GM12878 (cell line): ENCODE data around the gene PTPRB. TPM values are rescaled to one million over a fixed set of nuclear protein-coding genes. Genes with fewer than 3 reads are reported as not detected.

Experiments used
- ATAC-seq: fragments of 200-7000 bp; cut with Tn5 transposase; 3 replicates; pipeline ENCODE4 v1.9.1; 2020; ENCODE audit warnings: mild to moderate bottlenecking, moderate library complexity
- BruUV-seq: library from RNA; stranded (reverse); fragments of 400-500 nt; replicated peaks from 2 replicates; lab custom pipeline; 2021; lab: Mats Ljungman, UMichigan
- CTCF ChIA-PET: fragments of 300-600 bp; sonication (Branson Sonifier 250); formaldehyde crosslinking; extraction: SDS; loops from one replicate; lab custom pipeline; 2021; ENCODE audit warnings: inconsistent platforms; lab: Yijun Ruan, JAX
- POLR2A ChIA-PET: fragments of 350-600 bp; formaldehyde crosslinking; extraction: SDS; loops from one replicate; lab custom pipeline; 2021; ENCODE audit warnings: inconsistent platforms; lab: Charles Lee
- RAD21 ChIA-PET: fragments of 300-600 bp; sonication (Branson Sonifier 250); formaldehyde crosslinking; loops from one replicate; lab custom pipeline; 2023; ENCODE audit warnings: antibody characterized with exemption; ENCODE audit not compliant: unreplicated experiment; lab: Charles Lee
- SMC1A ChIA-PET: fragments of 300-600 bp; sonication (Branson Sonifier 250); formaldehyde crosslinking; loops from one replicate; lab custom pipeline; 2023; ENCODE audit not compliant: unreplicated experiment, uncharacterized antibody; lab: Charles Lee
- DNase-seq: peaks from one replicate; pipeline ENCODE4 v3.0.0-alpha.2; 2011; ENCODE audit warnings: low read depth, low spot score
- FAIRE-seq: peaks from 3 replicates; lab custom pipeline; 2011; peaks lifted over from hg19 to GRCh38; lab: Jason Lieb, UNC
- H2AFZ ChIP-seq: 2 replicates; pipeline ENCODE4 v1.6.0; 2011; ENCODE audit warnings: low read depth, low read length, control low read depth; ENCODE audit not compliant: control insufficient read depth
- H3K27ac ChIP-seq: 2 replicates; pipeline ENCODE4 v1.5.1; 2011; ENCODE audit warnings: control low read depth; ENCODE audit not compliant: control insufficient read depth, insufficient read depth
- H3K27me3 ChIP-seq, 2 experiments: replicated peaks in 1 of 2; 2 replicates each; pipeline versions ENCODE4 v1.6.0 to v1.6.1; 2011; ENCODE audit warnings: low read length in 1 of 2; ENCODE audit not compliant: control insufficient read depth in 2 of 2, insufficient read depth in 2 of 2
- H3K36me3 ChIP-seq, 2 experiments: 2 replicates each; pipeline ENCODE4 v1.5.1; 2011; ENCODE audit warnings: low read length in 1 of 2; ENCODE audit not compliant: control insufficient read depth in 2 of 2, insufficient read depth in 2 of 2
- H3K4me1 ChIP-seq: 2 replicates; pipeline ENCODE4 v1.6.1; 2011; ENCODE audit warnings: mild to moderate bottlenecking, low read length, moderate library complexity, mixed read lengths; ENCODE audit not compliant: control insufficient read depth, insufficient read depth
- H3K4me2 ChIP-seq: 2 replicates; pipeline ENCODE4 v1.6.0; 2011; ENCODE audit warnings: control low read depth; ENCODE audit not compliant: control insufficient read depth, insufficient read depth
- H3K4me3 ChIP-seq: fragments of 200-600 bp; sonication (generic); 2 replicates; pipeline ENCODE4 v1.5.1; 2016
- H3K79me2 ChIP-seq: 2 replicates; pipeline ENCODE4 v1.6.0; 2011; ENCODE audit warnings: low read length; ENCODE audit not compliant: control insufficient read depth, insufficient read depth
- H3K9ac ChIP-seq: 2 replicates; pipeline ENCODE4 v1.8.0; 2011; ENCODE audit warnings: low read length, control low read depth, mixed read lengths; ENCODE audit not compliant: control insufficient read depth, insufficient read depth
- H3K9me3 ChIP-seq: replicated peaks from 3 replicates; pipeline ENCODE4 v1.5.1; 2011; ENCODE audit warnings: mild to moderate bottlenecking, low read length; ENCODE audit not compliant: control insufficient read depth, insufficient read depth
- H4K20me1 ChIP-seq: 2 replicates; pipeline ENCODE4 v1.6.0; 2011; ENCODE audit not compliant: control insufficient read depth, insufficient read depth
- EGR1 ChIP-seq, 2 experiments: IDR thresholded peaks; 1 replicate in 1 of 2; 2 replicates in 1 of 2; pipeline ENCODE4 v1.6.1; 2011 to 2012; ENCODE audit warnings: low read depth in 2 of 2, low read length in 2 of 2, borderline replicate concordance in 1 of 2, mild to moderate bottlenecking in 1 of 2, moderate library complexity in 1 of 2
- MYB ChIP-seq: fragments of 150-350 bp; IDR thresholded peaks from 2 replicates; pipeline ENCODE4 v1.6.1; 2014; ENCODE audit warnings: mild to moderate bottlenecking, low read depth, low read length, borderline replicate concordance
- NFXL1 ChIP-seq: fragments of 450-650 bp; IDR thresholded peaks from 2 replicates; pipeline ENCODE4 v1.6.1; 2017; ENCODE audit warnings: antibody characterized with exemption, mild to moderate bottlenecking, borderline replicate concordance
- NRF1 ChIP-seq: conservative IDR thresholded peaks from 2 replicates; pipeline ENCODE4 v1.6.1; 2011; ENCODE audit warnings: mild to moderate bottlenecking, low read depth, low read length, improper control_type of control experiment
- SMAD1 ChIP-seq: fragments of 450-650 bp; IDR thresholded peaks from 2 replicates; pipeline ENCODE4 v1.6.1; 2018; ENCODE audit warnings: mild to moderate bottlenecking, low read depth; ENCODE audit not compliant: partially characterized antibody
- WGBS: methylation state at CpG from one replicate; pipeline ENCODE4 v1.1.6; 2016; ENCODE audit warnings: low lambda C conversion rate; ENCODE audit not compliant: insufficient replicate concordance, insufficient coverage; ENCODE audit errors: missing lambda C conversion rate; 5-methylcytosine and 5-hydroxymethylcytosine counted together
- in situ Hi-C: fragments of 300-500 bp; cut with MboI; formaldehyde crosslinking; loops from 9 replicates; pipeline ENCODE4 v1.14.3; 2018; ENCODE audit warnings: mixed read lengths
- intact Hi-C: fragments of 100-400 bp; cut with micrococcal nuclease; formaldehyde crosslinking; loops from one replicate; pipeline ENCODE4 v1.14.2; 2022; ENCODE audit not compliant: unreplicated experiment
- polyA plus RNA-seq, 11 experiments: library from polyadenylated mRNA; depleted of rRNA in 4 of 11; unstranded in 6 of 11; stranded (reverse) in 5 of 11; fragments of >200 nt; fragmentation: Nextera tagmentation in 4 of 11; fragmentation: Illumina TruSeq in 1 of 11; extraction: Ambion mirVana in 4 of 11; extraction: Trizol in 1 of 11; gene quantifications; 1 replicate in 1 of 11; 2 replicates in 10 of 11; pipeline versions ENCODE4 v1.2.1 to v1.2.3, GENCODE V29; 2011 to 2016; ENCODE audit warnings: inconsistent platforms in 2 of 11, missing spikeins in 2 of 11, low read depth in 1 of 11
- total RNA-seq, 4 experiments: library from RNA; depleted of rRNA in 3 of 4; stranded (reverse); fragments of >200 nt in 3 of 4; fragmentation: Illumina TruSeq in 1 of 4; extraction: Trizol in 1 of 4; gene quantifications; 2 replicates each; pipeline versions ENCODE4 v1.2.1 to v1.2.3, GENCODE V29; 2013 to 2021

Gene PTPRB
- total and polyA plus RNA-seq, 10 of the 15 experiments (the other 5 are each of a cell fraction or from before 2014, with no cell fraction given): 0.03 to 0.35 (median 0.05) TPM

- TF ChIP-seq EGR1 (IDR thresholded peaks at IDR 0.05; ENCODE audit: borderline replicate concordance in 1 of 2, low read depth in 2 of 2, low read length in 2 of 2) (no peak), MYB (no peak), NFXL1 (no peak), SMAD1 (no peak)
These were observed 21.9 kb upstream of the PTPRB start (continued) for GRCh38 chr12:70659077-70659606.

- no peaks in the 10 kb centered on the region for H3K79me2 ChIP-seq
- no peaks in the 10 kb centered on the region for H4K20me1 ChIP-seq
- no TSS peak for BruUV-seq
- ChIA-PET POLR2A (interaction anchor here (0.7 kb wide), 1 partner anchor 22 kb away, joined by 3 read pairs; no protein-coding TSS in a partner anchor), RAD21 (no interaction called here), CTCF (interaction anchor here (1.1 kb wide), 1 partner anchor 76 kb away, joined by 3 read pairs; no protein-coding TSS in a partner anchor), SMC1A (interaction anchor here (1.0 kb wide), 1 partner anchor 9 kb away, joined by 3 read pairs; no protein-coding TSS in a partner anchor)
- no peak overlapping the region for H3K9ac ChIP-seq
- TF ChIP-seq NRF1: no peak
- no peaks in the 10 kb centered on the region for H3K4me1 ChIP-seq
- in situ Hi-C loops (no loop called here), intact Hi-C loops (no loop called here)
- H3K27ac ChIP-seq: no peak overlapping the region
- no peak overlapping the region for H2AFZ ChIP-seq
- FAIRE-seq (peak; percentile 23), DNase-seq (no peak), ATAC-seq (no peak)
- WGBS: 49% methylated on average over 4 of the region's 4 CpGs
- H3K4me3 ChIP-seq: no peak overlapping the region
- no peak overlapping the region for H3K4me2 ChIP-seq
- H3K36me3 ChIP-seq: no peaks in the 10 kb centered on the region
- H3K27me3 ChIP-seq: no peaks in the 10 kb centered on the region
- no peaks in the 10 kb centered on the region for H3K9me3 ChIP-seq
These were observed 20.5 kb upstream of the PTPRB start for GRCh38 chr12:70657616-70658286.
